ENCODE measurements around the gene MYMX. TPM values are rescaled to one million over a fixed set of nuclear protein-coding genes. Genes with fewer than 3 reads are reported as not detected.

The MYMX gene
- total and polyA plus RNA-seq, 2 of the 13 experiments (the other 11 are each of a cell fraction or from before 2014, with no cell fraction given), result not detected

DNA sequence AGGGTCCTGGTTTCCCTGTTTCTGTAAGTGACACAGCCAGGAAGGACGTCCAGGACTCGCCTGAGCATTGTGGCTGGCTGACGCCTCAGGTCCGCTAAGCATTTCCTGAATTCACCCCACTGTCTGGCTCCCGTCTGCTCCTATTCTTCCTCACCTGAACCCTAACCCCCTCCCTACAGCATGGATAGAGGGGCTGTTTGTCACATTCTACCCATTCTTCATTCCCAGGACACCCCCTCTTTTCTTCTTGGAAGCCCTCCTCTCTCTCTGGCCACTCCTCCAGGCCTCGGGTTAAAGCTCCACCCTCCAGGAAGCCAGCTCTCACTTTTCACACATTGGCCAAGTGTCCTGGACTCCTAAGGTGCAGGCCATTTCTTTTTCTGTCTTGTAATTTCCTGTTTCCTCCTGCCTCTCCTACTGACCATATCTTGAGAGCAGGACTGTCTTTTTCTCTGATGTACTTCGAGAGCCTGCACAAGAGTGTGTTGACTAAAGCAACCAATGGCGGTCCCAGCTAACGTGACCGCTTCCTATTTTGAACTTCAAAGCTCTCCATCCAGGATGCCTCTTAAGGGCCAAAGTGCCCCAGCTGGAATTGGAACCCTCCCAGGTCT, 24.2 kb upstream of the MYMX start (continued):
- TF ChIP-seq DR1 (CRISPR knock-in tag; IDR thresholded peaks at IDR 0.05) (no peak), ZNF331 (CRISPR knock-in tag; IDR thresholded peaks at IDR 0.05) (no peak), ZNF501 (CRISPR knock-in tag; IDR thresholded peaks at IDR 0.05) (peak; percentile 34; the same call in 1 of the 2 replicates), SRSF9 (IDR thresholded peaks at IDR 0.05; ENCODE audit: borderline replicate concordance, insufficient read depth, low read depth, low read length, poor library complexity, severe bottlenecking) (no peak), ZNF503 (CRISPR knock-in tag; IDR thresholded peaks at IDR 0.05) (no peak), IRF1 (CRISPR knock-in tag; IDR thresholded peaks at IDR 0.05; ENCODE audit: low read depth) (no peak), MAFG (CRISPR knock-in tag; IDR thresholded peaks at IDR 0.05) (no peak), FOXA3 (CRISPR knock-in tag; IDR thresholded peaks at IDR 0.05) (no peak), ZNF558 (CRISPR knock-in tag; IDR thresholded peaks at IDR 0.05; ENCODE audit: borderline replicate concordance) (no peak), ZNF574 (CRISPR knock-in tag; IDR thresholded peaks at IDR 0.05) (peak; percentile 15; the same call in 1 of the 2 replicates), MXD1 (CRISPR knock-in tag; IDR thresholded peaks at IDR 0.05) (no peak), SNAPC2 (CRISPR knock-in tag; IDR thresholded peaks at IDR 0.05) (no peak), HNF1A (IDR thresholded peaks at IDR 0.05; ENCODE audit: low read depth) (no peak), HNF1A (CRISPR knock-in tag; IDR thresholded peaks at IDR 0.05; ENCODE audit: borderline replicate concordance) (no peak)
- TF ChIP-seq, protein P1, sequence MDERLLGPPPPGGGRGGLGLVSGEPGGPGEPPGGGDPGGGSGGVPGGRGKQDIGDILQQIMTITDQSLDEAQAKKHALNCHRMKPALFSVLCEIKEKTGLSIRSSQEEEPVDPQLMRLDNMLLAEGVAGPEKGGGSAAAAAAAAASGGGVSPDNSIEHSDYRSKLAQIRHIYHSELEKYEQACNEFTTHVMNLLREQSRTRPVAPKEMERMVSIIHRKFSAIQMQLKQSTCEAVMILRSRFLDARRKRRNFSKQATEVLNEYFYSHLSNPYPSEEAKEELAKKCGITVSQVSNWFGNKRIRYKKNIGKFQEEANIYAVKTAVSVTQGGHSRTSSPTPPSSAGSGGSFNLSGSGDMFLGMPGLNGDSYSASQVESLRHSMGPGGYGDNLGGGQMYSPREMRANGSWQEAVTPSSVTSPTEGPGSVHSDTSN (CRISPR knock-in tag; IDR thresholded peaks at IDR 0.05), result no peak
- TF ChIP-seq, protein P2, sequence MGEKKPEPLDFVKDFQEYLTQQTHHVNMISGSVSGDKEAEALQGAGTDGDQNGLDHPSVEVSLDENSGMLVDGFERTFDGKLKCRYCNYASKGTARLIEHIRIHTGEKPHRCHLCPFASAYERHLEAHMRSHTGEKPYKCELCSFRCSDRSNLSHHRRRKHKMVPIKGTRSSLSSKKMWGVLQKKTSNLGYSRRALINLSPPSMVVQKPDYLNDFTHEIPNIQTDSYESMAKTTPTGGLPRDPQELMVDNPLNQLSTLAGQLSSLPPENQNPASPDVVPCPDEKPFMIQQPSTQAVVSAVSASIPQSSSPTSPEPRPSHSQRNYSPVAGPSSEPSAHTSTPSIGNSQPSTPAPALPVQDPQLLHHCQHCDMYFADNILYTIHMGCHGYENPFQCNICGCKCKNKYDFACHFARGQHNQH (CRISPR knock-in tag; IDR thresholded peaks at IDR 0.05), result no peak
